A549 (cell line): ENCODE data around the gene KSR1. TPM values are rescaled to one million over a fixed set of nuclear protein-coding genes. Genes with fewer than 3 reads are reported as not detected.

Experiments used
- ATAC-seq, 2 experiments: fragments of 200-7000 bp in 1 of 2; fragments of >200 bp in 1 of 2; cut with Nextera tagmentation in 1 of 2; cut with Tn5 transposase in 1 of 2; 3 replicates each; pipeline versions ENCODE4 v1.8.0 to v1.9.1; 2018 to 2020; ENCODE audit warnings: mild to moderate bottlenecking in 1 of 2, moderate library complexity in 1 of 2
- CTCF ChIA-PET: fragments of 300-600 bp; sonication (Branson Sonifier 250); formaldehyde crosslinking; extraction: SDS; loops from one replicate; lab custom pipeline; 2021; ENCODE audit warnings: antibody characterized with exemption, inconsistent platforms; lab: Yijun Ruan, JAX
- POLR2A ChIA-PET: fragments of 350-600 bp; formaldehyde crosslinking; extraction: SDS; loops from one replicate; lab custom pipeline; 2021; ENCODE audit warnings: antibody characterized with exemption, inconsistent platforms; lab: Yijun Ruan, JAX
- DNase-seq, 2 experiments: peaks; one replicate each; pipeline versions ENCODE4 v3.0.0 to v3.0.0-alpha.2; 2011 to 2016; ENCODE audit warnings: low read depth in 1 of 2, low spot score in 1 of 2
- FAIRE-seq: peaks from 2 replicates; lab custom pipeline; 2011; peaks lifted over from hg19 to GRCh38; lab: Jason Lieb, UNC
- H3K27ac ChIP-seq, 2 experiments: fragments of >200 bp; sonication (Bioruptor Twin); formaldehyde crosslinking; 3 replicates each; pipeline ENCODE4 v1.5.1; 2016 to 2017
- H3K4me1 ChIP-seq: fragments of >200 bp; sonication (Bioruptor Twin); formaldehyde crosslinking; 3 replicates; pipeline ENCODE4 v1.6.1; 2016
- H3K4me2 ChIP-seq: fragments of >200 bp; sonication (Bioruptor Twin); formaldehyde crosslinking; 3 replicates; pipeline ENCODE4 v1.6.1; 2016
- H3K4me3 ChIP-seq: fragments of >200 bp; sonication (Bioruptor Twin); formaldehyde crosslinking; 3 replicates; pipeline ENCODE4 v1.5.1; 2016
- H3K9me3 ChIP-seq: fragments of >200 bp; sonication (Bioruptor Twin); formaldehyde crosslinking; 3 replicates; pipeline ENCODE4 v1.6.1; 2016
- BHLHE40 ChIP-seq: IDR thresholded peaks from 2 replicates; pipeline ENCODE4 v1.6.1; 2012; ENCODE audit warnings: low read depth, low read length, inconsistent platforms
- CBX2 ChIP-seq: fragments of 200-600 bp; sonication (generic); IDR thresholded peaks from 2 replicates; pipeline ENCODE4 v1.6.1; 2016; ENCODE audit warnings: low read depth, mild to moderate bottlenecking, borderline replicate concordance
- CHD4 ChIP-seq: fragments of 200-600 bp; sonication (generic); IDR thresholded peaks from 2 replicates; pipeline ENCODE4 v1.6.1; 2016; ENCODE audit warnings: antibody characterized with exemption, mild to moderate bottlenecking, borderline replicate concordance
- E2F6 ChIP-seq: IDR thresholded peaks from 2 replicates; pipeline ENCODE4 v1.6.1; 2012; ENCODE audit warnings: low read depth, borderline replicate concordance
- EP300 ChIP-seq, 2 experiments: fragments of >200 bp; sonication (Bioruptor Twin); formaldehyde crosslinking; IDR thresholded peaks; 2 replicates in 1 of 2; 3 replicates in 1 of 2; pipeline ENCODE4 v1.6.1; 2016 to 2017
- FOXS1 ChIP-seq: fragments of 250-450 bp; sonication (Bioruptor Pico); IDR thresholded peaks from 2 replicates; pipeline ENCODE4 v1.5.0; 2020; ENCODE audit warnings: mild to moderate bottlenecking, moderate library complexity
- HOXA7 ChIP-seq: fragments of 250-450 bp; sonication (Bioruptor Pico); IDR thresholded peaks from 2 replicates; pipeline ENCODE4 v1.5.0; 2020; ENCODE audit warnings: mild to moderate bottlenecking, moderate library complexity
- HOXB13 ChIP-seq: fragments of 250-450 bp; sonication (Bioruptor Pico); IDR thresholded peaks from 2 replicates; pipeline ENCODE4 v1.5.0; 2020; ENCODE audit warnings: low read depth, mild to moderate bottlenecking, moderate library complexity
- KDM5A ChIP-seq: fragments of 200-600 bp; sonication (generic); IDR thresholded peaks from 2 replicates; pipeline ENCODE4 v1.6.1; 2016; ENCODE audit warnings: antibody characterized with exemption, mild to moderate bottlenecking
- MAX ChIP-seq: IDR thresholded peaks from 2 replicates; pipeline ENCODE4 v1.6.1; 2012
- NPAS2 ChIP-seq: fragments of 250-450 bp; sonication (Bioruptor Pico); IDR thresholded peaks from 2 replicates; pipeline ENCODE4 v1.8.0; 2022; ENCODE audit warnings: mild to moderate bottlenecking, moderate library complexity, borderline replicate concordance
- PHF8 ChIP-seq: fragments of 200-600 bp; sonication (generic); IDR thresholded peaks from 2 replicates; pipeline ENCODE4 v1.6.1; 2016; ENCODE audit warnings: low read depth, mild to moderate bottlenecking, antibody characterized with exemption, moderate library complexity, borderline replicate concordance
- POLR2A ChIP-seq: IDR thresholded peaks from 2 replicates; pipeline ENCODE4 v1.6.1; 2012; ENCODE audit warnings: mild to moderate bottlenecking, low read length
- RAD21 ChIP-seq, 2 experiments: fragments of >200 bp in 1 of 2; sonication (Bioruptor Twin) in 1 of 2; formaldehyde crosslinking in 1 of 2; IDR thresholded peaks in 1 of 2; conservative IDR thresholded peaks in 1 of 2; 2 replicates in 1 of 2; 3 replicates in 1 of 2; pipeline ENCODE4 v1.6.1; 2012 to 2018; ENCODE audit warnings: inconsistent platforms in 1 of 2
- REST ChIP-seq: fragments of 200-600 bp; sonication (generic); IDR thresholded peaks from 2 replicates; pipeline ENCODE4 v1.6.1; 2016; ENCODE audit warnings: antibody characterized with exemption, mild to moderate bottlenecking, moderate library complexity
- SMC3 ChIP-seq: fragments of >200 bp; sonication (Bioruptor Twin); formaldehyde crosslinking; IDR thresholded peaks from 3 replicates; pipeline ENCODE4 v1.6.1; 2018; ENCODE audit warnings: inconsistent platforms
- WGBS: methylation state at CpG from one replicate; pipeline ENCODE4 v1.1.6; 2017; ENCODE audit errors: missing lambda C conversion rate; 5-methylcytosine and 5-hydroxymethylcytosine counted together
- polyA plus RNA-seq, 4 experiments: library from polyadenylated mRNA; depleted of rRNA in 3 of 4; stranded (reverse); fragments of >200 nt; fragmentation: RNase III in 1 of 4; extraction: RNeasy Plus Mini Kit Qiagen cat#74134 plus additional on column Dnase treatment in 1 of 4; gene quantifications; 2 replicates in 3 of 4; 3 replicates in 1 of 4; pipeline ENCODE4 v1.2.3, GENCODE V29; 2011 to 2017

Gene KSR1
- polyA plus RNA-seq, 2 of the 4 experiments (the other 2 are of a cell fraction) = 13.3 to 14.6 TPM

GRCh38 chr17:27603880-27604794 is 147.9 kb downstream of the KSR1 start:
- ChIA-PET POLR2A (no interaction called here), CTCF (interaction anchor here (0.6 to 25.7 kb wide), 47 partner anchors 10 to 379 kb away, joined by 3 to 575 read pairs (median 6); partner anchors contain the start of gene KSR1)
- no peaks in the 10 kb centered on the region for H3K9me3 ChIP-seq
- TF ChIP-seq CHD4 (no peak), EP300 (IDR thresholded peaks at IDR 0.05) (no peak), SMC3 (no peak)
- FAIRE-seq (no peak), DNase-seq (no peak), ATAC-seq (no peak)
- H3K4me1 ChIP-seq = peaks cover 19% of the 10 kb centered on the region
- no peak overlapping the region for H3K4me3 ChIP-seq
- no peak overlapping the region for H3K27ac ChIP-seq
- no peak overlapping the region for H3K4me2 ChIP-seq
- WGBS = 83% methylated on average over 22 of the region's 22 CpGs

GRCh38 chr17:27605409-27605808 is 149.2 kb downstream of the KSR1 start:
- POLR2A ChIA-PET = no interaction called here
- no peak for ATAC-seq
- H3K4me1 ChIP-seq = peaks cover 13% of the 10 kb centered on the region
- DNase-seq = no peak
- no peak overlapping the region for H3K4me2 ChIP-seq
- no peaks in the 10 kb centered on the region for H3K9me3 ChIP-seq
- TF ChIP-seq MAX (no peak), EP300 (IDR thresholded peaks at IDR 0.05) (no peak), POLR2A (no peak), KDM5A (no peak), E2F6 (no peak), RAD21 (conservative IDR thresholded peaks at IDR 0.05 in 1 of 2, IDR thresholded peaks at IDR 0.05 in 1 of 2) (no peak), NPAS2 (CRISPR knock-in tag) (no peak), HOXB13 (no peak)
- CTCF ChIA-PET = interaction anchor here (1.3 to 25.7 kb wide), 12 partner anchors 9 to 369 kb away, joined by 5 to 575 read pairs (median 140); partner anchors contain the start of gene KSR1
- no peak overlapping the region for H3K4me3 ChIP-seq
- WGBS = 96% methylated on average over 25 of the region's 25 CpGs
- no peak overlapping the region for H3K27ac ChIP-seq
- FAIRE-seq = no peak

- DNase-seq (no peak), ATAC-seq (no peak), FAIRE-seq (no peak)
- POLR2A ChIA-PET = no interaction called here
- TF ChIP-seq CBX2 (no peak), FOXS1 (no peak), SMC3 (no peak), MAX (no peak), BHLHE40 (no peak), PHF8 (no peak), CHD4 (no peak), HOXA7 (no peak), REST (no peak)
- no peak overlapping the region for H3K4me3 ChIP-seq
- H3K4me1 ChIP-seq = peaks cover 10% of the 10 kb centered on the region
- no peaks in the 10 kb centered on the region for H3K9me3 ChIP-seq
- H3K4me2 ChIP-seq = no peak overlapping the region
- WGBS = 83% methylated on average over 16 of the region's 16 CpGs
- no peak overlapping the region for H3K27ac ChIP-seq
- CTCF ChIA-PET = interaction anchor here (0.7 to 25.7 kb wide), 12 partner anchors 8 to 371 kb away, joined by 3 to 575 read pairs (median 5); partner anchors contain the start of gene KSR1
Observed at GRCh38 chr17:27607521-27608091, 151.4 kb downstream of the KSR1 start.
